ENCODE measurements around the gene GLYR1.

Gene GLYR1

GRCh38 chr16:4833584-4833983 lies 13.5 kb downstream of the GLYR1 start:
- no peak for TF ChIP-seq CTCF (IDR thresholded peaks at IDR 0.05; ENCODE audit: insufficient read depth, missing control alignments)
- FAIRE-seq (no peak), DNase-seq (ENCODE audit: insufficient read length, low spot score) (no peak)

- no peak for TF ChIP-seq CTCF (IDR thresholded peaks at IDR 0.05; ENCODE audit: insufficient read depth, missing control alignments)
- FAIRE-seq (no peak), DNase-seq (ENCODE audit: insufficient read length, low spot score) (no peak)
These were observed 14.3 kb downstream of the GLYR1 start for GRCh38 chr16:4832698-4833343.

- no peak for DNase-seq (ENCODE audit: insufficient read length, low spot score)
- TF ChIP-seq CTCF (IDR thresholded peaks at IDR 0.05; ENCODE audit: insufficient read depth, missing control alignments), result no peak
- no peak for FAIRE-seq
These were observed 15.5 kb downstream of the GLYR1 start for GRCh38 chr16:4831616-4832015.

GRCh38 chr16:4830408-4830807 lies 16.7 kb downstream of the GLYR1 start:
- FAIRE-seq (no peak), DNase-seq (ENCODE audit: insufficient read length, low spot score) (no peak)
- no peak for TF ChIP-seq CTCF (IDR thresholded peaks at IDR 0.05; ENCODE audit: insufficient read depth, missing control alignments)

GRCh38 chr16:4828567-4829321 lies 18.3 kb downstream of the GLYR1 start:
- no peak for FAIRE-seq
- TF ChIP-seq CTCF (IDR thresholded peaks at IDR 0.05; ENCODE audit: insufficient read depth, missing control alignments), result no peak
- DNase-seq (ENCODE audit: insufficient read length, low spot score), result no peak

- FAIRE-seq (no peak), DNase-seq (ENCODE audit: insufficient read length, low spot score) (no peak)
- no peak for TF ChIP-seq CTCF (IDR thresholded peaks at IDR 0.05; ENCODE audit: insufficient read depth, missing control alignments)
These were observed 20.1 kb downstream of the GLYR1 start for GRCh38 chr16:4826980-4827379.

GRCh38 chr16:4826526-4826925 lies 20.6 kb downstream of the GLYR1 start:
- DNase-seq (ENCODE audit: insufficient read length, low spot score) (no peak), FAIRE-seq (no peak)
- TF ChIP-seq CTCF (IDR thresholded peaks at IDR 0.05; ENCODE audit: insufficient read depth, missing control alignments), result no peak
